ENCODE data around the gene DNAJC4. TPM values are rescaled to one million over a fixed set of nuclear protein-coding genes. Genes with fewer than 3 reads are reported as not detected.

DNAJC4 gene
- total RNA-seq, 1 donor from 2014 or later, result 25.8 TPM

- DNase-seq (ENCODE audit: low spot score), result no peak
- H3K4me1 Mint-ChIP-seq (ENCODE audit: low read depth), result peaks cover 7% of the 10 kb centered on the region
- H3K36me3 Mint-ChIP-seq (ENCODE audit: low read depth), result peaks cover 25% of the 10 kb centered on the region
- H3K27ac Mint-ChIP-seq, result no peak overlapping the region
- intact Hi-C loops (cut with micrococcal nuclease), result no loop called here
- no peaks in the 10 kb centered on the region for H3K27me3 Mint-ChIP-seq (ENCODE audit: low read depth)
- H3K4me3 Mint-ChIP-seq (ENCODE audit: low read depth), result no peak overlapping the region
- H3K9me3 Mint-ChIP-seq, result no peaks in the 10 kb centered on the region
Measured at GRCh38 chr11:64262271-64263002, 32.1 kb downstream of the DNAJC4 start.

- DNase-seq (ENCODE audit: low spot score), result no peak
- H3K4me3 Mint-ChIP-seq (ENCODE audit: low read depth), result no peak overlapping the region
- peaks cover 10% of the 10 kb centered on the region for H3K4me1 Mint-ChIP-seq (ENCODE audit: low read depth)
- no peak overlapping the region for H3K27ac Mint-ChIP-seq
- peaks cover 19% of the 10 kb centered on the region for H3K36me3 Mint-ChIP-seq (ENCODE audit: low read depth)
- H3K27me3 Mint-ChIP-seq (ENCODE audit: low read depth), result no peaks in the 10 kb centered on the region
- intact Hi-C loops (cut with micrococcal nuclease), result no loop called here
- H3K9me3 Mint-ChIP-seq, result no peaks in the 10 kb centered on the region
Measured at GRCh38 chr11:64263021-64263946, 32.9 kb downstream of the DNAJC4 start.

GRCh38 chr11:64263947-64264317 is 33.6 kb downstream of the DNAJC4 start:
- H3K27ac Mint-ChIP-seq, result no peak overlapping the region
- no peaks in the 10 kb centered on the region for H3K9me3 Mint-ChIP-seq
- DNase-seq (ENCODE audit: low spot score), result no peak
- peaks cover 22% of the 10 kb centered on the region for H3K36me3 Mint-ChIP-seq (ENCODE audit: low read depth)
- H3K4me3 Mint-ChIP-seq (ENCODE audit: low read depth), result no peak overlapping the region
- H3K4me1 Mint-ChIP-seq (ENCODE audit: low read depth), result peaks cover 14% of the 10 kb centered on the region
- no peaks in the 10 kb centered on the region for H3K27me3 Mint-ChIP-seq (ENCODE audit: low read depth)
- intact Hi-C loops (cut with micrococcal nuclease), result no loop called here

- H3K4me3 Mint-ChIP-seq (ENCODE audit: low read depth), result no peak overlapping the region
- intact Hi-C loops (cut with micrococcal nuclease), result no loop called here
Measured at GRCh38 chr11:64264371-64264852, 34.1 kb downstream of the DNAJC4 start.

GRCh38 chr11:64265176-64266160 is 35.1 kb downstream of the DNAJC4 start:
- H3K36me3 Mint-ChIP-seq (ENCODE audit: low read depth), result peaks cover 17% of the 10 kb centered on the region
- no peak for DNase-seq (ENCODE audit: low spot score)
- H3K4me3 Mint-ChIP-seq (ENCODE audit: low read depth), result no peak overlapping the region
- no peaks in the 10 kb centered on the region for H3K27me3 Mint-ChIP-seq (ENCODE audit: low read depth)
- H3K4me1 Mint-ChIP-seq (ENCODE audit: low read depth), result peaks cover 9% of the 10 kb centered on the region
- intact Hi-C loops (cut with micrococcal nuclease), result no loop called here
- no peak overlapping the region for H3K27ac Mint-ChIP-seq
- no peaks in the 10 kb centered on the region for H3K9me3 Mint-ChIP-seq

More at GRCh38 chr11:64264371-64264852, 34.1 kb downstream of the DNAJC4 start:
- Mint-ChIP-seq H3K9me3 (no peaks in the 10 kb centered on the region), H3K27ac (no peak overlapping the region), H3K4me1 (ENCODE audit: low read depth) (peaks cover 15% of the 10 kb centered on the region), H3K27me3 (ENCODE audit: low read depth) (no peaks in the 10 kb centered on the region), H3K36me3 (ENCODE audit: low read depth) (peaks cover 20% of the 10 kb centered on the region)
- no peak for DNase-seq (ENCODE audit: low spot score)

- peak overlapping the region; percentile 52 for H3K27ac Mint-ChIP-seq
- intact Hi-C loops (cut with micrococcal nuclease), result no loop called here
- no peaks in the 10 kb centered on the region for H3K27me3 Mint-ChIP-seq (ENCODE audit: low read depth)
- H3K4me1 Mint-ChIP-seq (ENCODE audit: low read depth), result peaks cover 9% of the 10 kb centered on the region
- no peaks in the 10 kb centered on the region for H3K9me3 Mint-ChIP-seq
- no peak for DNase-seq (ENCODE audit: low spot score)
- no peak overlapping the region for H3K4me3 Mint-ChIP-seq (ENCODE audit: low read depth)
- peaks cover 17% of the 10 kb centered on the region for H3K36me3 Mint-ChIP-seq (ENCODE audit: low read depth)
Measured at GRCh38 chr11:64266339-64266738, 36.0 kb downstream of the DNAJC4 start.

- H3K4me1 Mint-ChIP-seq (ENCODE audit: low read depth), result peaks cover 14% of the 10 kb centered on the region
- no peaks in the 10 kb centered on the region for H3K9me3 Mint-ChIP-seq
- no peak overlapping the region for H3K4me3 Mint-ChIP-seq (ENCODE audit: low read depth)
- H3K27ac Mint-ChIP-seq, result peak overlapping the region; percentile 22
- H3K27me3 Mint-ChIP-seq (ENCODE audit: low read depth), result no peaks in the 10 kb centered on the region
- H3K36me3 Mint-ChIP-seq (ENCODE audit: low read depth), result peaks cover 14% of the 10 kb centered on the region
- intact Hi-C loops (cut with micrococcal nuclease), result no loop called here
- DNase-seq (ENCODE audit: low spot score), result no peak
Measured at GRCh38 chr11:64267207-64267945, 37.0 kb downstream of the DNAJC4 start.

- H3K27me3 Mint-ChIP-seq (ENCODE audit: low read depth), result no peaks in the 10 kb centered on the region
- DNase-seq (ENCODE audit: low spot score), result no peak
- H3K27ac Mint-ChIP-seq, result peak overlapping the region; percentile 84
- H3K4me1 Mint-ChIP-seq (ENCODE audit: low read depth), result peaks cover 15% of the 10 kb centered on the region
- intact Hi-C loops (cut with micrococcal nuclease), result loop anchor here (2.0 kb wide), 1 partner anchor 61 kb away; the partner anchor contains the start of gene FERMT3
- H3K4me3 Mint-ChIP-seq (ENCODE audit: low read depth), result peak overlapping the region; percentile 91
- H3K9me3 Mint-ChIP-seq, result no peaks in the 10 kb centered on the region
- H3K36me3 Mint-ChIP-seq (ENCODE audit: low read depth), result peaks cover 11% of the 10 kb centered on the region
Measured at GRCh38 chr11:64268025-64268892, 37.9 kb downstream of the DNAJC4 start.

GRCh38 chr11:64268893-64269539 is 38.7 kb downstream of the DNAJC4 start:
- intact Hi-C loops (cut with micrococcal nuclease), result loop anchor here (1.0 to 2.0 kb wide), 3 partner anchors 18 to 62 kb away; partner anchors contain the start of genes FERMT3, PLCB3 and TRMT112
- Mint-ChIP-seq H3K9me3 (no peaks in the 10 kb centered on the region), H3K36me3 (ENCODE audit: low read depth) (peaks cover 11% of the 10 kb centered on the region)

GRCh38 chr11:64269540-64270220 is 39.3 kb downstream of the DNAJC4 start:
- Mint-ChIP-seq H3K36me3 (ENCODE audit: low read depth) (peaks cover 11% of the 10 kb centered on the region), H3K27me3 (ENCODE audit: low read depth) (no peaks in the 10 kb centered on the region)
- intact Hi-C loops (cut with micrococcal nuclease), result loop anchor here (1.0 to 2.0 kb wide), 7 partner anchors 16 to 83 kb away; partner anchors contain the start of genes FERMT3, FKBP2, GPR137 and PLCB3

More at GRCh38 chr11:64268893-64269539, 38.7 kb downstream of the DNAJC4 start:
- DNase-seq (ENCODE audit: low spot score), result peak; percentile 54
- Mint-ChIP-seq H3K4me1 (ENCODE audit: low read depth) (peaks cover 15% of the 10 kb centered on the region), H3K4me3 (ENCODE audit: low read depth) (peak overlapping the region; percentile 91), H3K27ac (peak overlapping the region; percentile 84), H3K27me3 (ENCODE audit: low read depth) (no peaks in the 10 kb centered on the region)

More at GRCh38 chr11:64269540-64270220, 39.3 kb downstream of the DNAJC4 start:
- peak overlapping the region; percentile 91 for H3K4me3 Mint-ChIP-seq (ENCODE audit: low read depth)
- H3K4me1 Mint-ChIP-seq (ENCODE audit: low read depth), result peaks cover 15% of the 10 kb centered on the region
- peak; percentile 97 for DNase-seq (ENCODE audit: low spot score)
- H3K27ac Mint-ChIP-seq, result peak overlapping the region; percentile 84
- no peaks in the 10 kb centered on the region for H3K9me3 Mint-ChIP-seq
